HG02588 (cell line): ENCODE data around the gene FKBP7.
"Not testable (repeated sequence)": the region's sequence is repeated elsewhere in the genome, so short reads cannot be mapped to it uniquely, and the experiment has no call there.

ENCODE experiments used
- ATAC-seq: cut with Tn5 transposase; IDR thresholded peaks from one replicate; pipeline ENCODE4 v1.9.1; 2021; ENCODE audit warnings: mild to moderate bottlenecking, moderate library complexity; ENCODE audit not compliant: unreplicated experiment

The FKBP7 gene, protein sequence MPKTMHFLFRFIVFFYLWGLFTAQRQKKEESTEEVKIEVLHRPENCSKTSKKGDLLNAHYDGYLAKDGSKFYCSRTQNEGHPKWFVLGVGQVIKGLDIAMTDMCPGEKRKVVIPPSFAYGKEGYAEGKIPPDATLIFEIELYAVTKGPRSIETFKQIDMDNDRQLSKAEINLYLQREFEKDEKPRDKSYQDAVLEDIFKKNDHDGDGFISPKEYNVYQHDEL

GRCh38 chr2:178478439-178479274, at the start of gene FKBP7:
Gene FKBP7, minus strand, starts transcription at chr2:178478600. Its CDS starts 101 bp downstream, at chr2:178478499.
- ATAC-seq: peak; percentile 47

DNA sequence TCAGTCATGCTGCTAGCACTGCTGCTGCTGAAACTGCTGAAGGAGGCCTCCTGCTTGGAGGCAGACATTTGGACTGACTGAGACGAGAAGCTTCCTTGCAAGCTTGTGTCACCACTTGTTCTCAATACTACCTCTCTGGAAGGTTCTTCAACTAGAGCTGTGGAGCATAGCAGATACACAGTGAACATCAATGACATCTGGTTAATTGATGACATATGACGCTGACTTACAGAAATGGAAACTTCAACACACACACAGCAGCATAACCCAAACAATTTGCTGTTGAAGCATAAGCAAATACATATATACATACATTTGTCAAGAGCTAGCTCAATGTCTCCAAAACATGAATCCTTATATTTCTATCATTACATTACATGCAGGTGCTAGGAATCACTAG, 49.2 kb upstream of the FKBP7 start:
- ATAC-seq: no peak

- ATAC-seq: no peak
Measured at GRCh38 chr2:178526256-178526655, 47.9 kb upstream of the FKBP7 start.

GRCh38 chr2:178525460-178525859, 47.1 kb upstream of the FKBP7 start:
- ATAC-seq: not testable (repeated sequence)

DNA sequence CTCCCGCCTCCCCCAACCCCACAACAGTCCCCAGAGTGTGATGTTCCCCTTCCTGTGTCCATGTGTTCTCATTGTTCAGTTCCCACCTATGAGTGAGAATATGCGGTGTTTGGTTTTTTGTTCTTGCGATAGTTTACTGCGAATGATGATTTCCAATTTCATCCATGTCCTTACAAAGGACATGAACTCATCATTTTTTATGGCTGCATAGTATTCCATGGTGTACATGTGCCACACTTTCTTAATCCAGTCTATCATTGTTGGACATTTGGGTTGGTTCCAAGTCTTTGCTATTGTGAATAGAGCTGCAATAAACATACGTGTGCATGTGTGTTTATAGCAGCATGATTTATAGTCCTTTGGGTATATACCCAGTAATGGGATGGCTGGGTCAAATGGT, 46.6 kb upstream of the FKBP7 start:
- ATAC-seq: not testable (repeated sequence)

DNA sequence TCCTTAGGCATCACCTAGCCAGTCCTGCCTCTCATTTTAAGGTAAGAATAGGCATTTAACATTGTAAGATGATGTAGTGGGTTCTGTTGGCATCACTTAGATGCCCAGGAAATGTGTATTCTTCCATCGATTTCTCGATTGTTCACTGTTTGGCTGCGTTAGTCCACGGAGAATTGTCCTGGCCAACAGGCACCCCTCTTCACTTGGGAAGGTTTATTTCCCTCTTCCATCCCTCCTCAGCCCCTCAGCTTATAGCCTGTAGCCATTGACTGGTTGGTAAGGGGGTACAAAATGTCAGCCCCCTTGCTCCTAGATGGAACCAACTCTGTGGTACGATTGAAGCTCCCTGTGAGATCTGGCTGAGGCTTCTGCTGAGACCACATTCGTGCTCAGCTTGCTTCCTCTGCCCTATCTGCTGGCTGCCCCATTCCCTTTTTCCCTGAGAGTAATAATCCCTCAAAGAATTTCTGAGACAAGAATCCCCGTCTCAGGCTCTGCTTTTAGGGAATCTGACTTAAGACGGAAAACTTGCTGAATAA, 45.3 kb upstream of the FKBP7 start:
- peak; percentile 5 for ATAC-seq

DNA sequence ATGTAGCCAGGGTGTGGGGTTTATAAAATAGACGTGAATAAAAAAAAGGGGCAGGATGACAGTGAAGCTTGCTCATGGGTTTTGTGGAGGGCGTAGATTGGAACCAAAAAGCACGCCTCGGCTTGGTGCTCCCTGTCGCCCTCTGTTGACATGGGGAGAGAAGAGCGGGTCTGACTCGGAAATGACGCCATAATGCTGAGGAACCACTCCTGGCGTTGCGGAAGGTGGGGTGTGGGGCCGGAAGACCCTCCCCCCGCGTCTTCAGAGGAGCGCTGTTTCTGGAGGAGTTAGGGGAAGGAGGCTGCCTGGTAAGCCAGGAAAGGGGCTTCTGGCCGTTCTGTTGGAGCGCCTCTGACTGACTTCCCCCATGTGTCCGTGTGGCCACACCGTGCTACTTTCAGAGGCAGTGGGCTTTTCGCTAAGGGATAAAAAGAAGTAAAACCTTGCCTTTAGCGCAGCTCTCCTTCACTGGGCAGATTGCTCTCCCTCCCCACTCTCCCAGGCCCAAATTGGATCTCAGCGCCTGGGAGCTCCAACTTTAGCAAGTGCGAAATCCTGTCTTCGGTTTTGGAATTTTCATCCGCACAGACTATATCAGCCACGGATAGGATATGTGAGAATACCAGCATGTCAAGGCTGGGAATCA, 44.7 kb upstream of the FKBP7 start:
- peak; percentile 93 for ATAC-seq

DNA sequence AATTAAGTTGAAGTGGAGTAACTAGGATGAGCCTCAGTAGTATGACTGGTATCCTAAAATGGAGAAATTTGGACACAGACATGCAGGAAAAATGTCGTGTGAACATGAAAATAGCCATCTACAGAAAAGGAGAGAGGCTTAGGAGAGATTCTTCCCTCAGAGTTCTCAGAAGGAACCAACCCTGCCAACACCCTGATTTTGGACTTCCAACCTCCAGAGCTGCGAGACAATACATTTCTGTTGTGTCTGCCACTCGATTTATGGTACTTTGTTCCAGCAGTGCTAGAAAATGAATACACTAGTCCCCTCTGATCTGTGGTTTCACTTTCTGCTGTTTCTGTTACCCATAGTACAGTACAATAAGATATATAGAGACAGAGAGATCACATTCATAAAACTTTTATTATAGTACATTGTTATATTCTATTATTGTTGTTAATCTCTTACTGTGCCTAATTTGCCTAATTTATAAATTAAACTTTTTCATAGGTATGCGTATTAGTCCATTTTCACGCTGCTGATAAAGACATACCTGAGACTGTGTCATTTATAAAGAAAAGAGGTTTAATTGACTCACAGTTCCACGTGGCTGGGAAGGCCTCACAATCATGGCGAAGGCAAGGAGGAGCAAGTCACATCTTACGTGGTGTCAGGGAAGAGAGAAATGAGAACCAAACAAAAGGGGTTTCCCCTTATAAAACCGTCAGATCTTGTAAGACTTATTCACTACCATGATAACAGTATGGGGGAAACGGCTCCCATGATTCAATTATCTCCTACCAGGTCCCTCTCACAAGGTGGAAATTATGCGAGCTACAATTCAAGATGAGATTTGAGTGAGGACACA, 43.1 kb upstream of the FKBP7 start:
- no peak for ATAC-seq

- no peak for ATAC-seq
Measured at GRCh38 chr2:178517496-178517895, 39.1 kb upstream of the FKBP7 start.

GRCh38 chr2:178514664-178515063, 36.3 kb upstream of the FKBP7 start:
- ATAC-seq: no peak

GRCh38 chr2:178513876-178514275, 35.5 kb upstream of the FKBP7 start:
- no peak for ATAC-seq

DNA sequence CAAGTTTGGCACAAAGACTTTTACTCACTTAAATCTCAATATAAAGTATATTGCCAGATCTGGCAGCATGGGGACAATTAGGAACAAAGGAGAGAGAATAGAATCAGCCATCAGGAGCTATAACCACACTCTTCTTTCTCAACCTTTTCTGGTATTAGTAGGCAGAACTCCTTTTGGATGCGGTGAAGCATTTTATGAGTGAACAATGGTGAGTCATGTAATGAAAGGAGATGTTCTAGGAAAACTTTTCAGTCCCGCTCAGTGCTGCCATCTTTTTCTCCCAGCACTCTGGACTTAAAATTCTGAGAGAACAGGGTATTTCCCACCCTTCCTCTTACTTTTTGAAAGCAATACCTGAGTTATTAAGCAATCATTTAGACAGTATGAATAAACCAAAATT, 34.1 kb upstream of the FKBP7 start:
- ATAC-seq: no peak

- no peak for ATAC-seq
Measured at GRCh38 chr2:178510384-178510783, 32.0 kb upstream of the FKBP7 start.

DNA sequence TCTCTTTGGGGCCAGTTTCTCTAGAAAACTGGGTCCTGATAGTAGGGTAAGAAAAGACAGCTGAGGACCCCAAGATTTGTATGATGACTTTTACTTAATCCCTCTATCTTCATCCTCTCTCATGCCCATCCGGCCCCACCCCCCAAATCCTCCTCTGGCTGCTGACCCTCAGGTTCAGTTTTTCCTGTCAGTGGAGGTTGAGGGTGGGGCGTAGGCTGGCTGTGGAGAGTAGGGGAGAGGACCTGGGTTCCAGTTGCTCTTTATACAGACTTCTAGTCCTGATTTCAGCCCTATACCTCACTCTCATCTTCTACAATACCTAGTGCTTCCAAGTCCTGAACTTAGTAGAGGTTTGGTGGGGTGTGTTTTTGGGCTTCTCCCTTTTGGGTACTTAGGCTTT, 30.2 kb upstream of the FKBP7 start:
- no peak for ATAC-seq

- ATAC-seq: no peak
Measured at GRCh38 chr2:178506949-178507348, 28.5 kb upstream of the FKBP7 start.

DNA sequence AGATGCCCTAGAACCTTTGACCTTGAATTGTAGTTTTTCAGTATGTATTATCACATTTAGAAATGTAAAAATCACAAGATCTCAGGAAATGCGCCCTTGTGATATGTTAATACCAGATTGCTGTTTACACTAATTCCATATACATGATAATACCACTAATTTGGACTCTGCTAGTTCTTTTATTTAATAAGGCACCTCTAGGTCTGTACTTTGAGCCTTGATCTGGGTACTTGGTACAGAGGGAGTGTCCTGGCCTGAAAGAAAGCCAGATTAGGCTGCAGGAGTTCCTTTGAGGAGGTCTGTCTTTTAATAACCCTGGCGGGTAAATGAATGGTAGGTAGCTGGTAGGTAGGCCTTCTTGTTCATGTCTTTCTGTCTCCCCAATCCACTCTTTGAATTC, 28.1 kb upstream of the FKBP7 start:
- ATAC-seq: no peak

GRCh38 chr2:178506101-178506500, 27.7 kb upstream of the FKBP7 start:
- no peak for ATAC-seq

DNA sequence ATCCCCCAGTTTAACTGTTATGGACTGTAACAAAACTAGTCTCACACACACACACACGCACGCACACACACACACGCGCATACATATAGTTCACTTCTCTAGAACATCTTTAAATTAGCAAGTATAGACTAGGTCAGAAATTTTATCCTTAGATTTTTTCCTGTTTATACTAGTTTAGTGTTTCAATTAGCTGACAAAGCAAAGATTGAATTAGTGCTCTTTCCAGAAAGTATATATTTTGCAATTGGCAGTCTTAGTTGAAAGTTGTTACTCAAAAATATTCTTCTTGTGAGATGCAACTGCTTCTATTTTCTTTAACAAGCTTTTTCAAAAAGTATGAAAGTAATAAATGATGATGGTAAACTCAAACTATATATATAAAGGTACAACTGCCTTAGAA, 24.4 kb upstream of the FKBP7 start:
- ATAC-seq: no peak

DNA sequence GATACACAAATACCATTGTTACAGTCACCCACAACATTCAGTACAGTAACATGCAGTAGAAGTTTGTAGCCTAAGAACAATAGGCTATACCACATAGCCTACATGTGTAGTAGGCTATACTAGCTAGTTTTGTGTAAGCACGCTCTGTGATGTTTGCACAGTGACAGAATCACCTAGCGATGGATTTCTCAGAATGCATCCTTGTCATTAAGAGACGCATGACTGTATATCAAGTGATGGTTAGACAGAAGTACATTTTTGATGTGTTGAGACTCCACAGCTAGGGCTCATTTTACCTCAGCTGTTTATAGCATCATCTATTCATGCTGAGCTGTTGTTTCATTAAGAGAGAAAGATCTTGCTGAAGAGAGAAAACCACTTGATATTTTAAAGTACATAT, 21.2 kb upstream of the FKBP7 start:
- no peak for ATAC-seq

DNA sequence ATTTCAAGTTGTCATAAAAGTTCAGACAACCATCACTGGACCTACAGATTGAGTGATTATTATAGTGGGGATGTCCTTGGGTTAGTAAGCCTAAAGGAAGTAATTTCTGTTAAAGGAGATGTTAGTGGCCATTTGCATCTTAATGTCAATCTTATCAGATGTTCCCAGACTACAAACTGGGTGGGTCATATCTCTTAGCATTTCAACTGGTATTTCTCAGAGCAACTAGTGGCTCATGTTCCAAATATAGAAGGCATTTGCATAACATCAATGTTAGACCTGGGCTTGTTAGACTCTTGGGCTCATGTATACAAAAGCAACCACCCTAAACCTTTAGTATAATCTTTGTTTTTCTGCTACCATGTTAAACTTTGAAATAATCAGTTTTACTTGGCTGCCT, 19.7 kb upstream of the FKBP7 start:
- no peak for ATAC-seq

GRCh38 chr2:178496049-178496448, 17.6 kb upstream of the FKBP7 start:
- ATAC-seq: no peak
